A673 (cell line): ENCODE data around the gene PRICKLE3. TPM values are rescaled to one million over a fixed set of nuclear protein-coding genes. Genes with fewer than 3 reads are reported as not detected.

Experiments used
- BruUV-seq: library from RNA; stranded (reverse); fragments of 400-500 nt; replicated peaks from 2 replicates; lab custom pipeline; 2021; lab: Mats Ljungman, UMichigan
- CTCF ChIA-PET: fragments of 300-600 bp; sonication (Branson Sonifier 250); formaldehyde crosslinking; loops from one replicate; lab custom pipeline; 2022; ENCODE audit warnings: antibody characterized with exemption; lab: Charles Lee
- POLR2A ChIA-PET: fragments of 300-600 bp; sonication (Branson Sonifier 250); formaldehyde crosslinking; loops from one replicate; lab custom pipeline; 2022; ENCODE audit warnings: antibody characterized with exemption; ENCODE audit not compliant: low non-redundant PET; lab: Charles Lee
- DNase-seq: peaks from one replicate; pipeline ENCODE4 v3.0.0-alpha.2; 2015; ENCODE audit warnings: low spot score
- H3K27ac ChIP-seq: fragments of 200-600 bp; sonication (generic); 2 replicates; pipeline ENCODE4 v1.5.1; 2016; ENCODE audit warnings: mixed run types, low read depth, mild to moderate bottlenecking, mixed read lengths, antibody characterized with exemption, low read length; ENCODE audit not compliant: poor library complexity, severe bottlenecking
- H3K27me3 ChIP-seq: fragments of 200-600 bp; sonication (generic); replicated peaks from 2 replicates; pipeline ENCODE4 v1.6.1; 2017; ENCODE audit warnings: mixed run types, low read depth, mild to moderate bottlenecking, mixed read lengths, antibody characterized with exemption, low read length; ENCODE audit not compliant: insufficient read depth, poor library complexity
- H3K36me3 ChIP-seq: fragments of 200-600 bp; sonication (generic); 2 replicates; pipeline ENCODE4 v1.6.1; 2016; ENCODE audit warnings: mixed run types, mild to moderate bottlenecking, mixed read lengths, antibody characterized with exemption, low read length; ENCODE audit not compliant: insufficient read depth, poor library complexity, severe bottlenecking
- H3K4me1 ChIP-seq: fragments of 200-600 bp; sonication (generic); 2 replicates; pipeline ENCODE4 v1.6.1; 2017; ENCODE audit warnings: mixed run types, mild to moderate bottlenecking, mixed read lengths, antibody characterized with exemption, low read length; ENCODE audit not compliant: insufficient read depth, poor library complexity, severe bottlenecking
- H3K4me3 ChIP-seq: fragments of 200-600 bp; sonication (generic); 2 replicates; pipeline ENCODE4 v1.5.1; 2016; ENCODE audit warnings: low read depth, mixed run types, mild to moderate bottlenecking, mixed read lengths, low read length; ENCODE audit not compliant: poor library complexity, severe bottlenecking
- H3K9me3 ChIP-seq: fragments of 200-600 bp; sonication (generic); 2 replicates; pipeline ENCODE4 v1.6.1; 2016; ENCODE audit warnings: mixed run types, low read depth, mild to moderate bottlenecking, mixed read lengths, antibody characterized with exemption, low read length; ENCODE audit not compliant: poor library complexity, severe bottlenecking
- EZH2 ChIP-seq: fragments of 200-600 bp; sonication (generic); IDR thresholded peaks from 2 replicates; pipeline ENCODE4 v1.6.1; 2017; ENCODE audit warnings: borderline replicate concordance, low read depth, mild to moderate bottlenecking, mixed read lengths, antibody characterized with exemption, low read length; ENCODE audit not compliant: poor library complexity, severe bottlenecking
- intact Hi-C: fragments of 100-400 bp; cut with micrococcal nuclease; formaldehyde crosslinking; loops from one replicate; pipeline ENCODE4 v1.10.0; 2022; ENCODE audit not compliant: unreplicated experiment
- total RNA-seq: library from RNA; stranded (reverse); gene quantifications from 2 replicates; pipeline ENCODE4 v1.2.3, GENCODE V29; 2021
- TF ChIP-seq, protein P1 (sequence below): fragments of 300-800, 200-600 bp; sonication (generic); conservative IDR thresholded peaks from 2 replicates; pipeline ENCODE4 v1.5.1; 2017; ENCODE audit warnings: low read depth, mild to moderate bottlenecking, antibody characterized with exemption, low read length, moderate library complexity, mixed read lengths

The PRICKLE3 gene
- total RNA-seq, 1 experiment from 2014 or later: 4.8 TPM

GRCh38 chrX:49166914-49167739, 19.0 kb downstream of the PRICKLE3 start:
- no TSS peak for BruUV-seq
- no peak overlapping the region for H3K4me3 ChIP-seq

GRCh38 chrX:49165901-49166881, 20.0 kb downstream of the PRICKLE3 start:
- Histone ChIP-seq H3K9me3 (no peaks in the 10 kb centered on the region), H3K4me1 (peaks cover 6% of the 10 kb centered on the region), H3K4me3 (no peak overlapping the region), H3K27ac (no peak overlapping the region), H3K36me3 (no peaks in the 10 kb centered on the region), H3K27me3 (no peaks in the 10 kb centered on the region)
- ChIA-PET CTCF (no interaction called here), POLR2A (interaction anchor here (0.7 kb wide), 1 partner anchor 25 kb away, joined by 5 read pairs; no protein-coding TSS in a partner anchor)
- no peak for TF ChIP-seq EZH2
- TF ChIP-seq, protein P1, sequence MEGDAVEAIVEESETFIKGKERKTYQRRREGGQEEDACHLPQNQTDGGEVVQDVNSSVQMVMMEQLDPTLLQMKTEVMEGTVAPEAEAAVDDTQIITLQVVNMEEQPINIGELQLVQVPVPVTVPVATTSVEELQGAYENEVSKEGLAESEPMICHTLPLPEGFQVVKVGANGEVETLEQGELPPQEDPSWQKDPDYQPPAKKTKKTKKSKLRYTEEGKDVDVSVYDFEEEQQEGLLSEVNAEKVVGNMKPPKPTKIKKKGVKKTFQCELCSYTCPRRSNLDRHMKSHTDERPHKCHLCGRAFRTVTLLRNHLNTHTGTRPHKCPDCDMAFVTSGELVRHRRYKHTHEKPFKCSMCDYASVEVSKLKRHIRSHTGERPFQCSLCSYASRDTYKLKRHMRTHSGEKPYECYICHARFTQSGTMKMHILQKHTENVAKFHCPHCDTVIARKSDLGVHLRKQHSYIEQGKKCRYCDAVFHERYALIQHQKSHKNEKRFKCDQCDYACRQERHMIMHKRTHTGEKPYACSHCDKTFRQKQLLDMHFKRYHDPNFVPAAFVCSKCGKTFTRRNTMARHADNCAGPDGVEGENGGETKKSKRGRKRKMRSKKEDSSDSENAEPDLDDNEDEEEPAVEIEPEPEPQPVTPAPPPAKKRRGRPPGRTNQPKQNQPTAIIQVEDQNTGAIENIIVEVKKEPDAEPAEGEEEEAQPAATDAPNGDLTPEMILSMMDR: no peak
- intact Hi-C loops: no loop called here
- peak; percentile 67 for DNase-seq
- no TSS peak for BruUV-seq

More at GRCh38 chrX:49166914-49167739, 19.0 kb downstream of the PRICKLE3 start:
- peaks cover 6% of the 10 kb centered on the region for H3K4me1 ChIP-seq
- POLR2A ChIA-PET: no interaction called here
- H3K27ac ChIP-seq: no peak overlapping the region
- CTCF ChIA-PET: no interaction called here
- H3K36me3 ChIP-seq: no peaks in the 10 kb centered on the region
- intact Hi-C loops: no loop called here
- H3K27me3 ChIP-seq: no peaks in the 10 kb centered on the region
- no peaks in the 10 kb centered on the region for H3K9me3 ChIP-seq
- TF ChIP-seq EZH2: no peak
- TF ChIP-seq, protein P1: no peak
- DNase-seq: no peak

DNA sequence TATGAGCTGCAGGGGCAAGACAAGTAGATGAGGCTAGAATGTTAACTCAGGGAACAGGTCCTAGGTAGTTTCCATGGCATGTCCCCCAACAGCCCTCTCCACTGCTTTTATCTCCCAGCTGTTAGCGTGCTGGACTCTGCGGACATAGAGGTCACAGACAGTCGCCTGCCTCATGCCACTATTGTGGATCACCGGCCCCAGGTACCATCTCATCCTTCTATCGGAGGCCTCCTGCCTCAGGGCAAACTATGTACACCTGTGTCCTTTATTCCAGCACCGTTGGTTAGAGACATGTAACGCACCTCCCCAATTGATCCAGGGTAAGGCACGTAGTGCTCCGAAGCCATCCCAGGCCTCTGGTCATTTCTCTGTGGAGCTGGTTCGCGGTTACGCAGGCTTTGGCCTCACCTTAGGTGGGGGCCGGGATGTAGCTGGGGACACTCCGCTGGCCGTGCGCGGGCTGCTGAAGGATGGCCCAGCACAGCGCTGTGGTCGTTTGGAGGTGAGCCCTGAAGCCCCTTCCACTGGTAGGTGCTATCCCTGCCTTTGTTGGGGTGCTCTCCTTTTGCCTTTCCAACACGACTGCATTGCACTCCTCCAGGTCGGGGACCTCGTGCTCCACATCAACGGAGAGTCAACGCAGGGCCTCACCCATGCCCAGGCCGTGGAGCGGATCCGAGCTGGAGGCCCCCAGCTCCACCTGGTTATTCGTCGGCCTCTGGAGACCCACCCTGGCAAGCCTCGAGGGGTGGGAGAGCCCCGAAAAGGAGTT, 21.4 kb downstream of the PRICKLE3 start:
- no TSS peak for BruUV-seq
- Histone ChIP-seq H3K9me3 (no peaks in the 10 kb centered on the region), H3K36me3 (no peaks in the 10 kb centered on the region), H3K27ac (no peak overlapping the region), H3K4me1 (peaks cover 6% of the 10 kb centered on the region), H3K4me3 (no peak overlapping the region), H3K27me3 (no peaks in the 10 kb centered on the region)
- TF ChIP-seq, protein P1: no peak
- TF ChIP-seq EZH2: no peak
- intact Hi-C loops: no loop called here
- ChIA-PET POLR2A (no interaction called here), CTCF (interaction anchor here (0.9 kb wide), 1 partner anchor 9 kb away, joined by 3 read pairs; no protein-coding TSS in a partner anchor)
- DNase-seq: no peak
